ENCODE results near the gene SEC24C. TPM values are rescaled to one million over a fixed set of nuclear protein-coding genes. Genes with fewer than 3 reads are reported as not detected.

The SEC24C gene
- total RNA-seq, 1 experiment from 2014 or later = 325 TPM

GRCh38 chr10:73803680-73804286 is 59.6 kb downstream of the SEC24C start:
- H4K20me1 ChIP-seq (ENCODE audit: low read length) = no peaks in the 10 kb centered on the region
- H3K9ac ChIP-seq (ENCODE audit: low read length) = no peak overlapping the region
- H3K4me2 ChIP-seq (ENCODE audit: low read length) = no peak overlapping the region
- ChIA-PET CTCF (interaction anchor here (0.6 to 0.7 kb wide), 4 partner anchors 11 to 156 kb away, joined by 3 to 5 read pairs (median 4); no protein-coding TSS in a partner anchor), POLR2A (ENCODE audit: unreplicated experiment) (no interaction called here)
- no peaks in the 10 kb centered on the region for H3K9me3 ChIP-seq (ENCODE audit: low read length)
- ATAC-seq = no peak
- DNase-seq = no peak
- no peak overlapping the region for H3K27ac ChIP-seq (ENCODE audit: low read length)
- TF ChIP-seq EZH2 (IDR thresholded peaks at IDR 0.05; ENCODE audit: low read length, unreplicated experiment) (no peak), EZH2phosphoT487 (IDR thresholded peaks at IDR 0.05; ENCODE audit: borderline replicate concordance, low read length) (no peak)
- TF ChIP-seq, protein P1, sequence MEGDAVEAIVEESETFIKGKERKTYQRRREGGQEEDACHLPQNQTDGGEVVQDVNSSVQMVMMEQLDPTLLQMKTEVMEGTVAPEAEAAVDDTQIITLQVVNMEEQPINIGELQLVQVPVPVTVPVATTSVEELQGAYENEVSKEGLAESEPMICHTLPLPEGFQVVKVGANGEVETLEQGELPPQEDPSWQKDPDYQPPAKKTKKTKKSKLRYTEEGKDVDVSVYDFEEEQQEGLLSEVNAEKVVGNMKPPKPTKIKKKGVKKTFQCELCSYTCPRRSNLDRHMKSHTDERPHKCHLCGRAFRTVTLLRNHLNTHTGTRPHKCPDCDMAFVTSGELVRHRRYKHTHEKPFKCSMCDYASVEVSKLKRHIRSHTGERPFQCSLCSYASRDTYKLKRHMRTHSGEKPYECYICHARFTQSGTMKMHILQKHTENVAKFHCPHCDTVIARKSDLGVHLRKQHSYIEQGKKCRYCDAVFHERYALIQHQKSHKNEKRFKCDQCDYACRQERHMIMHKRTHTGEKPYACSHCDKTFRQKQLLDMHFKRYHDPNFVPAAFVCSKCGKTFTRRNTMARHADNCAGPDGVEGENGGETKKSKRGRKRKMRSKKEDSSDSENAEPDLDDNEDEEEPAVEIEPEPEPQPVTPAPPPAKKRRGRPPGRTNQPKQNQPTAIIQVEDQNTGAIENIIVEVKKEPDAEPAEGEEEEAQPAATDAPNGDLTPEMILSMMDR (conservative IDR thresholded peaks at IDR 0.05; ENCODE audit: low read depth, low read length) = no peak
- H2AFZ ChIP-seq (ENCODE audit: low read length) = no peak overlapping the region
- no peaks in the 10 kb centered on the region for H3K4me1 ChIP-seq (ENCODE audit: insufficient read depth, low read length)
- H3K36me3 ChIP-seq (ENCODE audit: low read depth, low read length) = peaks cover 67% of the 10 kb centered on the region
- H3K79me2 ChIP-seq (ENCODE audit: low read length) = no peaks in the 10 kb centered on the region
- intact Hi-C loops (cut with micrococcal nuclease) = no loop called here
- H3F3A ChIP-seq (ENCODE audit: low read length, unreplicated experiment) = no peaks in the 10 kb centered on the region
- H3K4me3 ChIP-seq (ENCODE audit: low read length) = no peak overlapping the region
- H3K9me2 ChIP-seq (replicated peaks; ENCODE audit: low read length) = no peaks in the 10 kb centered on the region
- no peaks in the 10 kb centered on the region for H3K27me3 ChIP-seq (ENCODE audit: low read length)
- no TSS peak for BruUV-seq (replicated peaks)

GRCh38 chr10:73806176-73806950 is 62.2 kb downstream of the SEC24C start:
- no peak for ATAC-seq
- ChIA-PET POLR2A (ENCODE audit: unreplicated experiment) (interaction anchor here (0.6 kb wide), 2 partner anchors 10 to 294 kb away, joined by 3 read pairs; no protein-coding TSS in a partner anchor), CTCF (no interaction called here)
- Histone ChIP-seq H3K9me2 (replicated peaks; ENCODE audit: low read length) (no peaks in the 10 kb centered on the region), H3K9me3 (ENCODE audit: low read length) (no peaks in the 10 kb centered on the region), H3K79me2 (ENCODE audit: low read length) (peaks cover 13% of the 10 kb centered on the region), H3K4me2 (ENCODE audit: low read length) (no peak overlapping the region), H3K36me3 (ENCODE audit: low read depth, low read length) (peaks cover 45% of the 10 kb centered on the region), H3K4me1 (ENCODE audit: insufficient read depth, low read length) (peaks cover 4% of the 10 kb centered on the region), H3K4me3 (ENCODE audit: low read length) (no peak overlapping the region), H3K9ac (ENCODE audit: low read length) (no peak overlapping the region), H4K20me1 (ENCODE audit: low read length) (no peaks in the 10 kb centered on the region), H3F3A (ENCODE audit: low read length, unreplicated experiment) (no peaks in the 10 kb centered on the region), H3K27me3 (ENCODE audit: low read length) (no peaks in the 10 kb centered on the region), H3K27ac (ENCODE audit: low read length) (no peak overlapping the region), H2AFZ (ENCODE audit: low read length) (no peak overlapping the region)
- TF ChIP-seq, protein P1 (conservative IDR thresholded peaks at IDR 0.05; ENCODE audit: low read depth, low read length) = no peak
- no peak for TF ChIP-seq EZH2 (IDR thresholded peaks at IDR 0.05; ENCODE audit: low read length, unreplicated experiment)
- DNase-seq = no peak
- intact Hi-C loops (cut with micrococcal nuclease) = no loop called here
- no TSS peak for BruUV-seq (replicated peaks)

DNA sequence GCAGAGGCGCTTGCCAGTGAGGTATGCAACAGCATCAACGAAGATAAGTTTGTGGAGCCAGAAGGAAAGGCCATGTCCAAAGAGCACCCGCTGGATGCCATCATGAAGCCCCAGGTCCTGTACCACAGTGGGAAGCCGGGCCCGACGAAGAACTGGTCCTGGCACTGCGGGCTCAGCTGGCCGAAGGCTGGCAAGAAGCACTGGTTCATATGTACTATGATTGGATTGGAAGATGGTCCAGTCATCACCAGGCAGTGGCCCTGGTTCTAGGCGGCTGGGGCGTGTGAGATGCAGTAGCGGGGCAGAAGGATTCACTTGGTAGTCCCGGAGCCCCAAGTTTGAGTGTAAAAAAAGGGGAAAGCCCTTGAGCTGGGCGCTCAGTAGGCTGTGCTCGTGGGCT is 63.3 kb downstream of the SEC24C start:
- Histone ChIP-seq H4K20me1 (ENCODE audit: low read length) (no peaks in the 10 kb centered on the region), H3K4me3 (ENCODE audit: low read length) (no peak overlapping the region), H3K79me2 (ENCODE audit: low read length) (peaks cover 13% of the 10 kb centered on the region), H3K4me2 (ENCODE audit: low read length) (no peak overlapping the region), H3K9ac (ENCODE audit: low read length) (no peak overlapping the region), H3K27me3 (ENCODE audit: low read length) (no peaks in the 10 kb centered on the region), H3K27ac (ENCODE audit: low read length) (no peak overlapping the region), H3K4me1 (ENCODE audit: insufficient read depth, low read length) (peaks cover 4% of the 10 kb centered on the region), H3K36me3 (ENCODE audit: low read depth, low read length) (peaks cover 34% of the 10 kb centered on the region), H3K9me3 (ENCODE audit: low read length) (no peaks in the 10 kb centered on the region), H2AFZ (ENCODE audit: low read length) (no peak overlapping the region), H3K9me2 (replicated peaks; ENCODE audit: low read length) (no peaks in the 10 kb centered on the region), H3F3A (ENCODE audit: low read length, unreplicated experiment) (peaks cover 3% of the 10 kb centered on the region)
- no peak for DNase-seq
- POLR2A ChIA-PET (ENCODE audit: unreplicated experiment) = no interaction called here
- no TSS peak for BruUV-seq (replicated peaks)
- intact Hi-C loops (cut with micrococcal nuclease) = no loop called here
- CTCF ChIA-PET = no interaction called here
- ATAC-seq = no peak
- no peak for TF ChIP-seq EZH2phosphoT487 (IDR thresholded peaks at IDR 0.05; ENCODE audit: borderline replicate concordance, low read length)
- TF ChIP-seq, protein P1 (conservative IDR thresholded peaks at IDR 0.05; ENCODE audit: low read depth, low read length) = no peak
- TF ChIP-seq EZH2 (IDR thresholded peaks at IDR 0.05; ENCODE audit: low read length, unreplicated experiment) = no peak

Data from PC-3 (cell line).